ENCODE measurements around the gene PTPN1.
"Not testable (repeated sequence)": the region's sequence is repeated elsewhere in the genome, so short reads cannot be mapped to it uniquely, and the experiment has no call there.

PTPN1 gene

GRCh38 chr20:50481741-50482140 lies 28.4 kb upstream of the PTPN1 start:
- DNase-seq (ENCODE audit: low spot score), result no peak

- DNase-seq (ENCODE audit: low spot score), result no peak
These were observed 27.7 kb upstream of the PTPN1 start for GRCh38 chr20:50482396-50482981.

- DNase-seq (ENCODE audit: low spot score), result no peak
These were observed 25.8 kb upstream of the PTPN1 start for GRCh38 chr20:50484271-50484976.

- no peak for DNase-seq (ENCODE audit: low spot score)
These were observed 22.8 kb upstream of the PTPN1 start for GRCh38 chr20:50487397-50487796.

GRCh38 chr20:50488236-50488806 lies 21.9 kb upstream of the PTPN1 start:
- no peak for DNase-seq (ENCODE audit: low spot score)

- no peak for DNase-seq (ENCODE audit: low spot score)
These were observed 19.0 kb upstream of the PTPN1 start for GRCh38 chr20:50491168-50491567.

- no peak for DNase-seq (ENCODE audit: low spot score)
These were observed 18.1 kb upstream of the PTPN1 start for GRCh38 chr20:50491926-50492634.

GRCh38 chr20:50493881-50494253 lies 16.3 kb upstream of the PTPN1 start:
- DNase-seq (ENCODE audit: low spot score), result no peak

- DNase-seq (ENCODE audit: low spot score), result no peak
These were observed 15.8 kb upstream of the PTPN1 start for GRCh38 chr20:50494428-50494827.

GRCh38 chr20:50496773-50497385 lies 13.3 kb upstream of the PTPN1 start:
- no peak for DNase-seq (ENCODE audit: low spot score)

- DNase-seq (ENCODE audit: low spot score), result no peak
These were observed 12.0 kb upstream of the PTPN1 start for GRCh38 chr20:50498071-50498776.

- DNase-seq (ENCODE audit: low spot score), result no peak
These were observed 10.2 kb upstream of the PTPN1 start for GRCh38 chr20:50499938-50500337.

- no peak for DNase-seq (ENCODE audit: low spot score)
These were observed 8.0 kb upstream of the PTPN1 start for GRCh38 chr20:50501972-50502745.

- DNase-seq (ENCODE audit: low spot score), result no peak
These were observed 5.9 kb upstream of the PTPN1 start for GRCh38 chr20:50504231-50504823.

GRCh38 chr20:50506270-50506579 lies 4.0 kb upstream of the PTPN1 start:
- no peak for DNase-seq (ENCODE audit: low spot score)

- DNase-seq (ENCODE audit: low spot score), result not testable (repeated sequence)
These were observed 2.4 kb upstream of the PTPN1 start for GRCh38 chr20:50507745-50508144.

- DNase-seq (ENCODE audit: low spot score), result no peak
These were observed 1.9 kb upstream of the PTPN1 start for GRCh38 chr20:50508171-50508755.

GRCh38 chr20:50510706-50511542 lies 741 bp downstream of the PTPN1 start:
- DNase-seq (ENCODE audit: low spot score), result peak; percentile 35

GRCh38 chr20:50512323-50512722 lies 2.1 kb downstream of the PTPN1 start:
- no peak for DNase-seq (ENCODE audit: low spot score)

Data from cerebellar cortex (tissue), 1 donor.